HEK293 (cell line): Measurements from ENCODE around the gene RTKN.

Experiments used
- ZNF112 ChIP-seq: fragments of 450-650 bp; formaldehyde crosslinking; IDR thresholded peaks from 2 replicates; pipeline ENCODE4 v1.5.0; 2017; ENCODE audit warnings: missing biosample characterization, missing genetic modification characterization
- ZNF521 ChIP-seq: fragments of 450-650 bp; formaldehyde crosslinking; IDR thresholded peaks from 2 replicates; pipeline ENCODE4 v1.5.1; 2017; ENCODE audit warnings: missing biosample characterization, mild to moderate bottlenecking, missing genetic modification characterization
- TF ChIP-seq, protein P1 (sequence below): fragments of 450-650 bp; formaldehyde crosslinking; IDR thresholded peaks from 2 replicates; pipeline ENCODE4 v1.5.1; 2016; ENCODE audit warnings: missing biosample characterization, missing genetic modification characterization

DNA sequence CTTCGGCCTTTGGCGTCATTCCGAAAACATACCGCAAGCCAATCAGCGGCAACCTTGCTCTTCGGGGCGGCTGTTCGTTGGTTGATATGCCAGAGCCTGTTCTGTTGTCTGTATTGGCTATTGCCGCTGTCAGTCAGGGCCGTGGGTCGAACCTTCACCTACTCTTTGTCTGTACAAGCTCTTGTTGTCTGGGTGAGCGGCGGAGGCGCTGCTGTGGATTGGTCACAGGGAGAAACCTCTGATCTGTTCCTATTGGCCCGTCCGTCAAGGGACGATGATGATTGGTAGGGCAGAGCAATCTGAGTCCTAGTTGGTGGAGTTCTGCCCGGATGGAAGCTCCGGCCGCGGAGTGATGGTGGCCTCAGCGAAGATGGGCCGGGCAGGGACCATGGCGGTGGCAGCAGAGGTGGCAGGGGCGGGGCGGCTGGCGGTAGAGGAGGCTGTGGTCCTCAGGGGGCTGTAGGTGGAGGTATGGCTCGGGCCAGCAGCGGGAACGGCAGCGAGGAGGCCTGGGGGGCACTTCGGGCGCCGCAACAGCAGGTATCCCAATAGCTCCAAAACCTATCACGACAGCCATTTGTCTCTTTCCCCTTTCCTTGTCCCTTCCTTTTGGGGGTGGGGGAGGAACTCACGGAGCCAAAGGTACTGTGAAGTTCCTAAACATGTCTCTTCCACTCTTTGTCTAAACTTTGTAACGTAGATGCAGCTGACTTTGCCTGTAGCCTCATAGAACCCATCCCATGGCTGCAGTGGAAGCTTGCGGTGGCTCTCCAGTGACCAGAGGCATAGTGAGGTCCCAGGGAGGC is 16.6 kb upstream of the RTKN start, which contains the start of gene WBP1:
- TF ChIP-seq ZNF521 (tag by site-specific recombination) (no peak), ZNF112 (no peak)
- TF ChIP-seq, protein P1, sequence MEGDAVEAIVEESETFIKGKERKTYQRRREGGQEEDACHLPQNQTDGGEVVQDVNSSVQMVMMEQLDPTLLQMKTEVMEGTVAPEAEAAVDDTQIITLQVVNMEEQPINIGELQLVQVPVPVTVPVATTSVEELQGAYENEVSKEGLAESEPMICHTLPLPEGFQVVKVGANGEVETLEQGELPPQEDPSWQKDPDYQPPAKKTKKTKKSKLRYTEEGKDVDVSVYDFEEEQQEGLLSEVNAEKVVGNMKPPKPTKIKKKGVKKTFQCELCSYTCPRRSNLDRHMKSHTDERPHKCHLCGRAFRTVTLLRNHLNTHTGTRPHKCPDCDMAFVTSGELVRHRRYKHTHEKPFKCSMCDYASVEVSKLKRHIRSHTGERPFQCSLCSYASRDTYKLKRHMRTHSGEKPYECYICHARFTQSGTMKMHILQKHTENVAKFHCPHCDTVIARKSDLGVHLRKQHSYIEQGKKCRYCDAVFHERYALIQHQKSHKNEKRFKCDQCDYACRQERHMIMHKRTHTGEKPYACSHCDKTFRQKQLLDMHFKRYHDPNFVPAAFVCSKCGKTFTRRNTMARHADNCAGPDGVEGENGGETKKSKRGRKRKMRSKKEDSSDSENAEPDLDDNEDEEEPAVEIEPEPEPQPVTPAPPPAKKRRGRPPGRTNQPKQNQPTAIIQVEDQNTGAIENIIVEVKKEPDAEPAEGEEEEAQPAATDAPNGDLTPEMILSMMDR (tag by site-specific recombination) = no peak
